ENCODE results near the gene FLYWCH1. TPM values are rescaled to one million over a fixed set of nuclear protein-coding genes. Genes with fewer than 3 reads are reported as not detected.

The FLYWCH1 gene, protein sequence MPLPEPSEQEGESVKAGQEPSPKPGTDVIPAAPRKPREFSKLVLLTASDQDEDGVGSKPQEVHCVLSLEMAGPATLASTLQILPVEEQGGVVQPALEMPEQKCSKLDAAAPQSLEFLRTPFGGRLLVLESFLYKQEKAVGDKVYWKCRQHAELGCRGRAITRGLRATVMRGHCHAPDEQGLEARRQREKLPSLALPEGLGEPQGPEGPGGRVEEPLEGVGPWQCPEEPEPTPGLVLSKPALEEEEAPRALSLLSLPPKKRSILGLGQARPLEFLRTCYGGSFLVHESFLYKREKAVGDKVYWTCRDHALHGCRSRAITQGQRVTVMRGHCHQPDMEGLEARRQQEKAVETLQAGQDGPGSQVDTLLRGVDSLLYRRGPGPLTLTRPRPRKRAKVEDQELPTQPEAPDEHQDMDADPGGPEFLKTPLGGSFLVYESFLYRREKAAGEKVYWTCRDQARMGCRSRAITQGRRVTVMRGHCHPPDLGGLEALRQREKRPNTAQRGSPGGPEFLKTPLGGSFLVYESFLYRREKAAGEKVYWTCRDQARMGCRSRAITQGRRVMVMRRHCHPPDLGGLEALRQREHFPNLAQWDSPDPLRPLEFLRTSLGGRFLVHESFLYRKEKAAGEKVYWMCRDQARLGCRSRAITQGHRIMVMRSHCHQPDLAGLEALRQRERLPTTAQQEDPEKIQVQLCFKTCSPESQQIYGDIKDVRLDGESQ
- 57.5 TPM for total RNA-seq

DNA sequence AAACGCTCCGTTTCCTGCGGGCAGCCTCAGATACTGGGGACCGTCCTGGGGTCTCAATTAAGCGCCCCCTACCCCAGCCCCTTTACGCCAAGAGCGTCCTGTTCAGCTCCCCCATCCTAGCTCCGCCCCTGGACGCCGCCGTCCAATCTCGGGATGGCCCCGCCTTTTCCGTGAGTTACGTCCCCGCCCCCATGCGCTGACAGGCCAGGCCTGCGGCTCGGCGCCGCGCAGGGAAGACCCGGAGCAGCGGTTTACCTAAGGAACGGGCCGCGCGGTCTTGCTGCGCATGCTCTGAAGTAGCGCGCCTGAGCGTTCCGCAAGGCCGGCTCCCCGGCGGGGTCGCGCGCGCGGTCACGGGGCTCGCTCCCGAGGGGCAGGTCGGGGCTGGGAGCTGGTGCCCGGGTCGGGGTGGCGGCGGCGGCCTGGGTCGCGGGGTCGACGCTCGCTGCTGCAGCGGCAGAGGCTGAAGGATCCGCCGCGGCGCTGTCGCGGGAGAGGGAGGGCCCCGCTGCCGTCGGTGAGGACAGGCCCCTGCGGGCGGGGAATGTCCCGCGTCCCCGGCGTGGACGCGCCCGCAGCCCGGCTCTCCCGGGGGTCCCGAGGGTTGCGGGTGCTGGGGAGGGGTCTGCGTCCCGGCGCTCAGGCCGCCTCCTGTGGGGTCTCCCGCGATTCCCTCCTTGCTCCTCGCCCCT, at the start of gene FLYWCH1:
Gene FLYWCH1 (plus strand): TSS at position 294 of the 692 bp plus-strand sequence. CDS start 17,755 bp downstream, outside the sequence.
- DNase-seq (ENCODE audit: low spot score), result peak; percentile 98

DNA sequence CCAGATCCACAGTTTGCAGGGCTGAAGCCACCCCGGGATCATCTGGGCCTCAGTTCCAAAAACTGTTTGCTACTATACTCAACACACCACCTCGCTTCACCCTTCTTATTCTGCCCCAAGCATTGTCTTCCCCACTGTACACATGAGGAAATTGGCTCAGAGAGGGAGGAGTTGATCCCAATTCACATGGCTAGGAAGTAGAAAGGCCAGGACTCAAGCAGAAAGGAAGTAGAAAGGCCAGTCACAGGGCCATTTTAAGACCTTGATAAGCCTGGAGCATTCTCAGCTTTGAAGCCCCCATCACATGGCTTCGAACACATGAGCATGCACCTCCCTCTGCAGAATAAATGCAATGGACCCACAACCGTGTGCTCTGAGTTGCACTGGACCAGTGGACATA, 46.1 kb upstream of the FLYWCH1 start:
- no peak for DNase-seq (ENCODE audit: low spot score)

DNA sequence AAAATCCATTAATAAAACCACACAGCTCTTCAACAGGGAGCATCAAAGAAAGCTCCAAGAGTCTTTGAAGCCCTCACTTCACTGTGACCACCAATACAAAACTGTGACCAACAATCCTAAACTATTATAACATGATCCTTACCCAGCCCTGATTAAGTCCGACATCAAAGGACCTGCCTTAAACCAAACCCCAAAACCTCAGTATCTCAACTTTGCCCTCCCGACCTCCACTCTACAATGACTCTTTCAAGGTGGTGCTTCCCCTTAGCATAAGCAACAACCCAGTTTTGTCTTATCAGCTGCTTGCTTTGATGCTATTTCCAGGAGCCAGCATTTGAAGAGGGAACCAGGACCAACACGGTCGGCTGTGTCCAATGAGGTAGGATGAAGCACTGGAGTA, 45.3 kb upstream of the FLYWCH1 start:
- no peak for DNase-seq (ENCODE audit: low spot score)

DNA sequence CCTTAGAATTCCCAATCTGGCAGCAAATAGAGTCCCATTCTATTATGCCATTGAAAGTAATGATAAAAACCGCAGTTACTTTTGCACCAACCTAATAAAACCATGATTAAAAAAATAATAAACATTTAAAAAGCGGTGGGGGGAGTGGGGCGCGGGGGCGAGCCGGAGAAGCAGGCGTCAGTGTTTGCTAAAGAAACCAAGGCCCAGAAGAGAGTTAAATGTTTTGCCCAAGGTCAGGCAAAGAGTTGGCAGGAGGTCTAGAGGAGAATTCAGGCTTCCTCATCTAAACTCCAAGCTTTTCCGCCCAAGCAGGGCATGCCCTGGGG, 44.1 kb upstream of the FLYWCH1 start:
- no peak for DNase-seq (ENCODE audit: low spot score)

DNA sequence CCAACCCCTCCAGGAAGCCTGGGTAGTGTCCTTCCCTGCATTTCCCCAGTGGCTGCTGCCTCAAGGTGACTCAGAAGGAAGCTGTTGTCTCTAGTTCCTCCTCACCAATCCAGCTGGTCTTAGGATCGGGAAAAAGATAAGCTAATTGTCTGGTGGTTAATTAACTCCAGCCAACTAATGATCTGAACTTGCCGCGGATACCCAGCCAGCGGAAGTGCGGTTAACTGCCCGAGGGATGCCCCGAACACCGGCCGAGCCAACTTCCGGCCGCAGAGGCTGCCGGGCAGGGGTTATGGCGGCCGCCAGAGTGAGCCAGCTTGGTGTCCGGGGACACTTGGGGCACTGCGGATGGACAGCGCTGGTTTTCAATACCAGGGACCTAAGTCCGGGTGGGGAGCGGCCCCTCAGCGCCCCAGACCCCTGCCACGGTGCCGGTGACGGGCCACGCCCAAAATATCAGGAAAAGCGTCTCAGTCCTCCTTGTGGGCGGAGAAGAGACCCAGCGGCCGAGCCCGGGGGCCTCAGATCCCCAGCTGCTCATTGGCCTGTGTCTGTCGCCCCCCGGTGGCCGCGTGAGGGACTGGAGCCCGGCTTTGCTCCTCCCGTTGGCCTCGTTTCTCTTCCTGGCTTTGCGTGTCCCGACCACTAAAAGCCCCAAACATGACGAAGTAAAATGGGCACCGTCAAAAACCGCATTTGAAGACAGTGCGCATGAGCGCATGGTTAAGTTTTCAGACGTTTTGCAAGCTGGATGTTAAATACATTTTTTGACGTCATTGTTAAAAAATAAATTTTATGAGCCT, 43.5 kb upstream of the FLYWCH1 start:
- peak; percentile 96 for DNase-seq (ENCODE audit: low spot score)

DNA sequence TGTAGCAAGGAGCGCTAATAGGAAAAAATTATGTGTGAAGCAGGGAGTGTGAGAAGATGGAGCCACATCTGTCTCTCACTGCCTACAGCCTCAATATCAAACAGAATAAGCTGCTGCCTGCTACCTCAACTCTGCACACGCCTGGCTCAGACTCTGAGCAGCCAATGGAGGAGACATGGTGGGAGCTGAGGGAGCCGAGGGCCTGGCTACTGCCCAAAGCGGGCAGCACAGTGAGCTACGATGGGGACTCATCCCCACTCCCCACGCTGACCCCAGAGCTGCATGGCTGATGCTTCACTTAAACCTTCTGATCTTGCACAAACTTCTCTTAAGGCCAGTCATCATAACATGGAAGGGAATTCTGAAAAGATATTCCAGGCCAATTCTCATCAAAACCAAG, 39.8 kb upstream of the FLYWCH1 start:
- no peak for DNase-seq (ENCODE audit: low spot score)

DNA sequence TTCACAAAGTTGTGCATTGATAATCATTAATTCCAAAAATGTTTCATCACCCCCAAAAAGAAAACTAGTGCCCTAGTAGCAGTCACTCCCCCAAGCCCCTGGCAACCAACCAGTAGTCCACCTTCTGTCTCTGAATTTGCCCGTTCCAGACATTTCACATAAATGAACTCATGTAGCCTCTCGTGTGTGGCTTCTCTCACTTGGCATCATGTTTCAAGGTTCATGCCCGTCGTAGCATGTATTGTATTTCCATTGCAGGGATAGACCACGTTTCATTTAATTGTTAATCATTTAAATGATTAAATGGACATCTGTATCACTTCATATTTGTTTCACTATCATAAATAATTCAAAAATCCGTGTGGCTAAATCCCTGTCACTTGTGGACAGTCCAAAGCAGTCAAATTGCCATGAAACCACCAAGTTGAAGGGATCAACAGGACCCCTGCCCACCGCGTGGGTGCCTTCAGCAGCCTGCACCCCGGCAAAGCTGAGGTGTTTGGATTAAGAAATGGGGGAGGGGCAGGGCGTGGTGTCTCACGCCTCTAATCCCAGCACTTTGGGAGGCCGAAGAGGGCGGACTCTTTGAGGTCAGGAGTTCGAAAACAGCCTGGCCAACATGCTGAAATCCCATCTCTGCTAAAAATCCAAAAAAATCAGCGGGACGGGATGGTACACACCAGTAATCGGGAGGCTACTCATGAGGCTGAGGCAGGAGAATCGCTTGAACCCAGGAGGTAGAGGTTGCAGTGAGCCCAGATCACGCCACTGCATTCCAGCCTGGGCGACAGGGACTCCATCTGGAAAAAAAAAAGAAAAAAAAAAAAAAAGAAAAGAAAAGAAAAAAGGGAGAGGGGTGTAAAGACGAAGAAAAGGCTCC, 37.5 kb upstream of the FLYWCH1 start:
- DNase-seq (ENCODE audit: low spot score), result no peak

DNA sequence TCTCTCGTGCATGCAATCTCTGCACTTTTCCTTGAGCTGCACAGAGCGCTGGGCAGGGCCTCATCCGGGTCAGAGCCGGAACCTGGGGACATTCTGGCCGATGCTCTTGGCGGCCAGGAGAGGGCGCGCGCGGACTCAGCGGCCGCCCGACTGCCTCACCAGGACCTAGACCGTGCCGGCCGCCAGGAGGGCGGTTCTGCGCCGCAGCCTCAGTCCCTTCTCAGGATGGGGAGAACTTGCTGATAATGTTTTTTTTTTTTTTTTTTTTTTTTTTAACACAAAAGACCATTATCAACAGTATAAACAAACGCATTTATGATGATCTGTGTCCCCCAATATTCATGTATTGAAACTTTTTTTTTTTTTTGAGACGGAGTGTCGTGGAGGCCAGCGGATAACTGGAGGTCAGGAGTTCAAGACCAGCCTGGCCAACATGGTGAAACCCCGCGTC, 36.8 kb upstream of the FLYWCH1 start:
- DNase-seq (ENCODE audit: low spot score), result peak; percentile 79

DNA sequence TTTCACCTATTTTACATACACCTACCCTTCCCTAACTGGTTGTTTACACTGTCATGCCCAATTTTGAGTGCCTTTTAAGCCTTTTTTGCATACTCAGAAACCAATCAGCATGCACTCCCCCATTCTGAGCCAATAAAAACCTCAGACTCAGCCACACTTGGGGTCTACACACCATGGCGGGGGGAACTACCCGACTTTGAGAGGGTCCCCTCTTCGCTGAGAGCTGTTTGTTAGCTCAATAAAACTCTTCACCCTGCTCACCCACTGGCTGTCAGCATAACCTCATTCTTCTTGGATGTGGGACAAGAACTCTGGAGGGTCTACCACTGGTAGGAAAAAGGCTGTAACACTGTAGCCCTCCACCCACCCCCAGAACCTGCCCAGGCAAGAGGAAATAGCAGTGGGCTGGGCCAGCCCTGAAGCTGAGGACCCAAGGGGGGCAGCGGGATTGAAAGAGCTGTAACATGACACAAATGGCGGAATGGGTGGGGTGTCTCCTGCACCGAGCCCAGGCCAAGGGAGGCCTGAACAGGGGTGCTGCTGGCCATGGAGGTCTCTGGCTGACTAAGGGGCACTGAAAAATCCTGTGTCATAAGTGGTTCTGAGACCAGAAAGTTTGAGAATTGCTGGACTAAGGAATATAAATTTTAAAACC, 31.8 kb upstream of the FLYWCH1 start:
- no peak for DNase-seq (ENCODE audit: low spot score)

DNA sequence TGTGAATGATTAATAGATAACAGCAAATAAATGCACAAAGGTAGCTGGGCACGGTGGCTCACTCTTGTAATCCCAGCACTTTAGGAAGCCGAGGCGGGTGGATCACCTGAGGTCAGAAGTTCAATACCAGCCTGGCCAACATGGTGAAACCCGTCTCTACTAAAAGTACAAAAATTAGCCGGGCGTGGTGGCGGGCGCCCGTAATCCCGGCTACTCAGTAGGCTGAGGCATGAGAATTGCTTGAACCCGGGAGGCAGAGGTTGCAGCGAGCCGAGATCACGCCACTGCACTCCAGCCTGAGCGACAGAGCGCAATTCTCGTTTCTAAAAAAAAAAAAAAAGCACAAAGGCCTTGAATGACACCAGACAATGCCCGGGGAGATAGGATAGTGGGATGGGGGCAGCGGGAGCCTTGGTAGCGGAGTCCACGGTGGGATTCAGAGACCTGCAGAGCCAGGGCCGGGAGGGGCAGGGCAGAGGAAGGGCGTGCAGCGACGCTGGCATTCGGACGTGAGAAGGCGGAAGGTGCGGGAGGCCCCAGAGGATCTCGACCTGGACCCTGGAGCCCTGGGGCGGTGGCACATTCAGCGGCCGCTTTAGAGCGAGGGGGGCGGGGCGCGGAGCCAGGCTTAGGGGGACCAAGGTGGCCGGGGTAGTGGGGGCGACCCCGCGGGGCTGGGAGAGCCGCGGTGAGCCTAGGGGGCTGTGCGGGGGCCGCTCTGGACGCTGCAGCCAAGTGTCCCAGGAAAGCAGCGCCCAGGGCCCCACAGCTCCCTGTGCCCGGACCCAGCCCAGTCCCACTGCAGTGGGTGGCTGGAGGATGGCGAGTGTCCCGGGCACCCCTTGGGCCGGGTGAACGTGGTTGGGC, 29.7 kb upstream of the FLYWCH1 start:
- peak; percentile 18 for DNase-seq (ENCODE audit: low spot score)

DNA sequence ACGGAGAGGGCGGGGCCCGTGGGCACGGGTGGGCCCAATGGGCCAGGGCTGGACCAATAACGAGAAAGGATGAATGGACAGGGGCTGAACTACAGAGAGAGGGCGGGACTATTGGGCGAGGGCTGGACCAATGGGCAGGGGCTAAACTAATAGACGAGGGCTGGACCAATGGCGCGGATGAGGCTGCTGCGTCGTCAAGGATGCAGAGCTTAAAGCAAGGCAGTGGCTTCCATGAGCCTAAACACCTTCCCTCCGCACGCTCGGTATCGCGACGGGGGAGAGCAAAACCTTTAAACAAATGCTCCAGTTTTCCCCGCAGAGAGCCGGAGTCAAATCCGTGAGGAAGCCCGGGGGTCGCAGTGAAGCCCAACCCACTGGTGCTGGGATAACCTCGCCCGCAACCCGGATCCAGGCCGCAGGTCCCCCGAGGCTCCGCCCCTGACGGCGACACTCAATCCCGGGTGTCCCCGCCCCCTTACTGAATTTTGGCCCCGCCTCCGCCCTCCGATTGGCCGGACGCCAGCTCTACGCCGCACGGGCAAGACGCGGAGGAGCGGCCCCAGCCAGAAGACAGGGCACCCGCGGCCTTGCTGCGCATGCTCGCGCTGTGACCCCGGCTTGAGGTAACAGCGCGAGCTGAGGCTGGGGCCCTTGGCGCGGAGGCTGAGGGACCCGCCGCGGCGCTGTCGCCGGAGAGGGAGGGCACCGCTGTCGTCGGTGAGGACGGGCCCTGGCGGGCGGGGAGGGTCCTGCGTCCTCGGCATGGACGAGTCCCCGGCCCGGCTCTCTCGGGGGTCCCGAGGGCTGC, 28.9 kb upstream of the FLYWCH1 start, which contains the start of gene FLYWCH2:
Gene FLYWCH2 (plus strand): TSS at position 566 of the 808 bp plus-strand sequence. CDS start 13,235 bp downstream, outside the sequence.
- DNase-seq (ENCODE audit: low spot score), result peak; percentile 99

DNA sequence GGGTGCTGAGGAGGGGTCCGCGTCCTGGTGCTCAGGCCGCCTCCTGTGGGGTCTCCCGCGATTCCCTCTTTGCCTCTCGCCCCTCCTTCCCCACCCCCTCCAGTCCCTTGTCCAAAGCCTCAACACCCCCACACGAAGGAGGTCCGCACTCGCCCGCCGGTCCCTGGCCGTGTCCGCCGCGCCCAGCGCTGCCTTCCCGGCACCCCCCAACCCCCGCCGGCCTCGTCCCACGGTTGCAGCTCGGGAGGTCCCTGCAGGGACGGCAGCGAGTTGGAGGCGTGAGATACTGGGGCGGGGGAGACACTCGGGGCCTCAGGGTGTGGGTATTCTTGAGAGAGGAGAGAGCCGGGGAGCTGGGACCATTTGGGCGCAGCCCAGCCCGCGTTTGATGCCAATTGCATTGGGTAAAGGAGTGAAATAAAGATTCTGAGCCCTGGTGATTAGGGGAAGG, 28.2 kb upstream of the FLYWCH1 start:
- DNase-seq (ENCODE audit: low spot score), result no peak

DNA sequence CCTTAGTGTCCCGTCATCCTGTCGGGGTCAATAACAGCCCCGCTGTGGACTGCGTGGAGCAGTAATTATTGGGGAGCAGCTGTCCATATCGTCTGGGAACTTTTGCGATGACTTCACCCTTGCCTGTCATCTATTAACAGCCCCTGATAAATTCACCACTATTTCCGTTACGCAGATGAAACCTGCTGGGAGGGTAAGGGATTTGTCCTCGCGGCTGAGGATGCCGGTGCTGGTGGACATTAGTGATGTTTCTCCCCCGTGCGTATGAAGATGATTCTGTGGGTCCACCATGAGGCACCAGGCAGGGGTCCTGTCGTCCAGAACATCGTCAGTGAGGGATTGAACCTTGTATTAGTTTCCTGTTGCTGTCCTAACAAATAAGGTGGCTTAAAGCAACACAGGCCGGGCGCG, 27.7 kb upstream of the FLYWCH1 start:
- no peak for DNase-seq (ENCODE audit: low spot score)

DNA sequence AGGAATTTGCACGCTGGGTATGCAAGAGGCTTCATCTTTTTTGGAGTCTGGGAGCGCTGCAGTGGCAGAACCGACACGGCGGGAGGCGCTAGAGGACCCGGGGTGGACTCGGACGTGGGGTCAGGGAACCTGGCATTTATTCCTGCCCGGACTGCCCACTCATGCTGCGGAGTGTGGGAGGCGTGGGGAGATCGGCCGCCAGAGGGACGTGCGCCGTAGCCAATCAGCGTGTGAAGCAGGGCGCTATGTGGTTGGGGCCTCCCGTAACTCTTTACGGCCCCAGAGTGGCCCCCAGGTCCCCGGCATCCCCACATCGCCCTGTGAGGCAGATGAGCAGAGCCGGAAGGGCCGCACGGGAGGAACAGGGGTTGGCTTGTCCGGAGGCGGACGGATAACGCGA, 17.5 kb upstream of the FLYWCH1 start:
- no peak for DNase-seq (ENCODE audit: low spot score)

DNA sequence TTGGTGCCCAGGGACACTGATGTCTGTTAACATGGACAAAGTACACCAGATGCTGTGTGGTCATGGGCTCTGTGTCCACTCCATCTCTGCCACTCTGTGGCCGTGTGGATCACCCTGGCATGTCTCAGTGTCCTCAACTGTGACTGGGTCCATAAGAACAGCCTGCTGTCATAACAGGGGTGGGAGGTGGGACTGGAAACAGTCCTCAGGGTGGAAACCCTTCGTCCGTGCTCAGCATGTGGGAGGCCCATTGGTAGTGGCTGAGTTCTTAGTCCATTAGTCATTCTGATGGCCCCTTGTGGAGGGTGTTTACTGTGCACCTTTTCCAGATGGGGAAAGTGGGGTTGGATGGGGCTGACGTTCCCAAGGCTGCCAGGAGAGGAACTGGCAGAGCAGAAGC, 15.9 kb upstream of the FLYWCH1 start:
- DNase-seq (ENCODE audit: low spot score), result no peak

DNA sequence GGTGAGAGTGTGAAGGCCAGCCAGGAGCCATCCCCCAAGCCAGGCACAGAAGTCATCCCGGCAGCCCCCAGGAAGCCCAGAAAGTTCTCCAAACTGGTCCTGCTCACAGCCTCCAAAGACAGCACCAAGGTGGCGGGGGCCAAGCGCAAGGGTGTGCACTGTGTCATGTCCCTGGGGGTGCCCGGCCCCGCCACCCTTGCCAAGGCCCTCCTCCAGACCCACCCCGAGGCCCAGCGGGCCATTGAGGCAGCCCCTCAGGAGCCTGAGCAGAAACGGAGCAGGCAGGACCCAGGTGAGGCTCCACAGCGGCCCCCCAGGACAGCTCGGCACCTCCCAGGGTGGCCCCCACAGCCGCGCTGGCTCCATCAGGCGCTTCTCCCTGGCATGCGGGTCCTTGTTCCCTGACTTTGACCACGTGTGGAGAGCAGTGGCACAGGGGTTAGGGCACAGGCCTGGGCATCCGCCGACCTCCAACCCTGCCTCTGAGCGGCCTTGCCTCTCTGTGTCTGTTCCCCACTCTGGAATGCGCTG, 15.2 kb upstream of the FLYWCH1 start:
- no peak for DNase-seq (ENCODE audit: low spot score)

DNA sequence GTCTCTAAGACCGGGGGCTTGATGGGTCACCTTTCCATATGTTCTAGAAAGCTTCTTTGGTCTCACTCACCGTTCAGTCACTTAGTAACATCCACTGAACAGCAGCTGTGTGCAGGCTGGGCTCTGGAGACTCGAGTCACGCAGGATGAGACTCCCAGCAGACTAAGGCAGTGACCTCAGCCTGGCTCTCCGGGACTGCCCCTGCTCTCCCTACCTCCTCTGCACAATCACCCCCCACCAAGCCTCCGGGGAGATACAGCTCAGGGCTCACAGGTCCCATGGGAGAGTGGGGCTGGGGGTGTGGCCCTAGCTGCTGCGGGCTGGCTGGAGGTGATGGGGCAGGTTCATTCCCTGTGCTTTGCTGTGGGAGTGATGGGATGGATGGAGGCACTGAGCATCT, 14.6 kb upstream of the FLYWCH1 start:
- no peak for DNase-seq (ENCODE audit: low spot score)

All from mucosa of gallbladder (tissue), 1 donor.